ELF-1 (cell line): ENCODE measurements around the gene SPPL2A.
A peak's percentile ranks its signal among the peaks of the same experiment; 100 is the strongest.
"Not testable (repeated sequence)": the region's sequence is repeated elsewhere in the genome, so short reads cannot be mapped to it uniquely, and the experiment has no call there.

Source experiments
- DNase-seq: peaks from one replicate; pipeline ENCODE4 v3.0.0-alpha.2; 2016; ENCODE audit warnings: low read depth, low spot score

The SPPL2A gene

GRCh38 chr15:50765195-50765967, at the start of gene SPPL2A:
TSS of gene SPPL2A (minus strand) at chr15:50765706. CDS start at chr15:50765533, 173 bp downstream.
- peak; percentile 86 for DNase-seq

DNA sequence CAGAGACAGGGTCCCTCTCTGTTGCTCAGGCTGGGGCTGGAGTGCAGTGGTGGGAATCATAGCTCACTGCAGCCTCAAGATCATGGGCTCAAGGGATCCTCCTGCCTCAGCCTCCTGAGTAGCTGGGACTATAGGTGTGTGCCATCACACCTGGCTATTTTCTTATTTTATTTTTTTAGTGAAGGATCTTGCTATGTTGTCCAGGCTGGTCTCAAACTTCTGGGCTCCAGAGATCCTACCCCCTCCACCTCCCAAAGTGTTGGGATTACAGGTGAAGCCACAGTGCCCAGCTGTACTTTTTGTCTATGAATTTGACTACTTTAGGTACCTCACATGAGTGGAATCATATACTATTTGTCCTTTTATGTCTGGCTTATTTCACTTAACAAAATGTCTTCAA, 49.1 kb upstream of the SPPL2A start:
- no peak for DNase-seq

- no peak for DNase-seq
These were observed 48.4 kb upstream of the SPPL2A start for GRCh38 chr15:50813865-50814264.

DNA sequence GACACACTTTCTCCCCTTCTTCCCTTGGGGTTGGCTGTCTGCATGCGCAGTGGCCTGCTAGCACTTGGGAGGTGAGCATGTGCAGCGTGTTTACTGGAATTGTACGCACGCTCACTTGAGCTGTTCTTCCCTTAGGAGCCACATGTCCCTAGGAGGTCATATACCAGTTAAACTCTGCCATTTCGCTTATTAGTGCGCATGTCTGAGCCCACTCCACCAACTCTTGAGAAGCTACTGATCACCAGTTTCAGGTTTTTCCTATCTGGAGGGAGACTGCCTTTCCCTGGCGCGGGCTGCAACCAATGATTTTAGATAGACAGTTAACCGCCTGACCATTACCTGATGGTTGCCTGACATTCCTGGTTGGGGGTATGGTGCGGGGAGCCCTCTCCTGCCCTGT, 47.6 kb upstream of the SPPL2A start:
- DNase-seq = no peak

DNA sequence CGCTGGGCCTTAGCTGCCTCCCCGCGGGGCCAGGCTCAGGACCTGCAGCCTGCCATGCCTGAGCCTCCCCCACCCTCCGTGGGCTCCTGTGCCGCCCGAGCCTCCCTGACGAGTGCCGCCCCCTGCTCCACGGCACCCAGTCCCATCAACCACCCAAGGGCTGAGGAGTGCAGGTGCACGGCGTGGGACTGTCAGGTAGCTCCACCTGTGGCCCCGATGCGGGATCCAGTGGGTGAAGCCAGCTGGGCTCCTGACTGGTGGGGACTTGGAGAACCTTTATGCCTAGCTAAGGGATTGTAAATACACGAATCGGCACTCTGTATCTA, 46.6 kb upstream of the SPPL2A start:
- not testable (repeated sequence) for DNase-seq

- not testable (repeated sequence) for DNase-seq
These were observed 46.1 kb upstream of the SPPL2A start for GRCh38 chr15:50811461-50812180.

- no peak for DNase-seq
These were observed 44.6 kb upstream of the SPPL2A start for GRCh38 chr15:50810128-50810527.

DNA sequence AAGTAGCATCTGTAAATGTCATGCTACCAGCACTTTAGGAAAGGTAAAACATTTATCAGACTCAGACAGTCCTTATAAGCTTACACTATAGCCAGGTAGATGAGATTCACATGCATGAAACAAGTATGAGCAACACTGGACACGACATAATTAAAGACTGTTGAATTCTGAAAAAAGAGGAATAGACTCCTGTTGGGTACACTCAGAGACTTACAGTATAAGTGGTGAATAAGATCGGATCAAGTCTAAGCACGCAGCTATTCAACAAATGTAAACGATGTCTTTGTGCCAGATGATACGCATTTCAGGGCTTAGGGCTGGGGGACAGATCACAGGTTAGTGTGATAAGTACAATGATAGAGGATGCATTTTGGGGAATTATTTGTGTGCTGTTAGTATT, 43.2 kb upstream of the SPPL2A start:
- no peak for DNase-seq

GRCh38 chr15:50803479-50804180, 38.1 kb upstream of the SPPL2A start:
- no peak for DNase-seq

- DNase-seq = no peak
These were observed 35.2 kb upstream of the SPPL2A start for GRCh38 chr15:50800715-50801114.

DNA sequence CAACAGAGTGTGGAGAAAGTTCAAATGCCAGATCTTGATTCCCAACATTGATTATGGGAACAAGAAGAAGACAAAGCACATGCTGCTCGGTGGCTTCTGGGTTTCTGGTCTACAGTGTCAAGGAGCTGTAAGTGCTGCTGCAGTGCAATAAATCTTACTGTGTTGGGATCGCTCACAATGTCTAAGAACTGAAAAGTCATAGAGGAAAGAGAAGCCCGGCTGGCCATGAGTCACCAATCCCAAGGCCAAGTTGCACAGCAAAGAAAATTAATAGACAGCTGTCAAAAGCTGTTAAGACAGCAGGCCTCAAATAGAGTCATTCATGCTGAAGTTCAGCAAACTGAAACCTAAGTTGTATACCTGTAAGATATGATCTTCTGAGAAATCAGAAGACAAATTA, 33.2 kb upstream of the SPPL2A start:
- no peak for DNase-seq

GRCh38 chr15:50797926-50798325, 32.4 kb upstream of the SPPL2A start:
- no peak for DNase-seq

GRCh38 chr15:50791486-50791885, 26.0 kb upstream of the SPPL2A start:
- DNase-seq = no peak

DNA sequence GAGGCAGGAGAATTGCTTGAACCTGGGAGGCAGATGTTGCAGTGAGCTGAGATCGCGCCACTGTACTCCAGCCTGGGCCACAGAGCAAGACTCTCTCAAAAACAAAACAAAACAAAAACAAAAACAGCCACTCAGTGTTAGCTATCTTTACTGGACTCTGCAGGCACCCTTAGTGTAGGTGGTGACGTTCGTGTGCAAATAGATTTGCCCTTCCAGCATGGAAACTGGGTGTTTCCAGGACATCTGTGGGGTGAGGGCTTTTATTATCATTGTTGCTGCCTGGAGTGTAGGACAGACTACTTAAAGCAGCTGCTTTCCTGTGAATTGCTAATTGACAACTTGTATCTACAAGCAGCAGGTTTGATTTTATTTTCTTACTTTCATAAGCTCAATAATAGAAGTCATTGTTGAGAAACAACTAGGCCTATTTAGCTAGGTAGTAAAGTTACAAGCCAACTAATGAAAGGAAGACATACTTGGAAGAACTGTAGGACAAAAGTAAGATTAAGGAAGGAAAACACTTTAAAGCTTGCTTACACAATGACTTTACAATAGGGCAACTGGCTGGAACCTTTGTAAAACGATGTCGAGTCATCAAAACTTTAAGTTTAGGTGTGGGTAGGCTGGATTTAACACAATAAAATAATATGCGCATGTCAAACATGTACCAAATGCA, 25.4 kb upstream of the SPPL2A start:
- no peak for DNase-seq

- no peak for DNase-seq
These were observed 21.4 kb upstream of the SPPL2A start for GRCh38 chr15:50786871-50787270.

DNA sequence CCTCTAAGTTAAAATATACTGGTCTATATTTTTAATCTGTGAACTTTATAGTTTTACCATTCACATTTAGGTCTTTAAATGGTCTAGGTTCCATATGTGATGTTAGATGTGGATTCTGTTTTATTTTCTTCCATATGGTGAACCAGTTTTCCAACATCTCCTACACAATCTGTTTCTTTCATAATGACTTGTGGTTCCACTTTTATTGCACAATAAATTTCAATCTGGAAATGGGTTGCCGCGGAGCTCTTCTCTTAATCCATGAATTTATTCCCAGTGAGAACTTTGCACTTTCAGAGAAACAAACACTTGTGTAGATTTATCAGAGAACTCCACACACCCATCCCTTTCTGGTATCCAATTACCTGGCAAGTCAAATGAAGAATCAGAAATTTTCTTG, 20.9 kb upstream of the SPPL2A start:
- no peak for DNase-seq

DNA sequence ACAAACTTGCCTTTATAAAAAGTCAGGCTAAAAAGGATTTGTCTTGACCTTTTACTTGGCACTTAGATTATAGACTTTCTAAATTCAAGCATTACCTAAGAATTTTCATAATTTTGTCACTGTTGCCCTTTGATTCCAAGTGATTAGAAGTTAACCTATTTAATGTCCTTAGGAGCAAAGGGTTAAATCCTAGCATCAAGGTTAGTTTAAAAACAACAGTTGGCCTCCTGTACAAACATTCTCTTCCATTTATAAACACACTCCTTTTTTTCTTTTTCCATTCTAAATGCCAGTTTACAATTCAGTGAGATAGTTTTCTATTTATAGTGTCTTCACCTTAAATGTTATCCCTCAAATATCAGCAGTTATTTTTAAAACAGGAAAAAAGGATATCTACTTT, 18.4 kb upstream of the SPPL2A start:
- DNase-seq = no peak

- DNase-seq = no peak
These were observed 17.9 kb upstream of the SPPL2A start for GRCh38 chr15:50783411-50783810.

- DNase-seq = no peak
These were observed 12.6 kb upstream of the SPPL2A start for GRCh38 chr15:50778086-50778485.

GRCh38 chr15:50777042-50777441, 11.5 kb upstream of the SPPL2A start:
- DNase-seq = no peak

DNA sequence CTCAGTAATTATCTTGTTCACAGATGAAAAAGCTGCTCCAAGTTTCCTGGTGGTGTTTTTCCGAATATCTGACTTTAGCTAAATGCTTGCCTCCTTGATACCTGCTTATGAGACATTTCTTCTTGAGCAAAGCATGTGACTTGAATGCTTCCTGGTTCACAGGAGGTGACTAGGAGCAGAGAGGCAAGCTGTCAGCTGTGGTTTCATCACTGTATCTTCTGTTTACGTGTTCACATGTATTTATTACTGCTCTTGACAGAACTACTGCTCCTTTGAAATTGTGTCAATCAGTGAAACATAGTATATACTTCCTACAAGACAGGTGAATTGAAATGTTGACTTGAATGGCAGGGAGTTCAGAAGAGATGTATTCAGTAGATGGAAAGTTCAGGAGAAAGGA, 8.9 kb upstream of the SPPL2A start:
- DNase-seq = no peak

GRCh38 chr15:50773389-50773788, 7.9 kb upstream of the SPPL2A start:
- DNase-seq = no peak
